SK-N-SH (cell line): ENCODE results near the gene RGL1. TPM values are rescaled to one million over a fixed set of nuclear protein-coding genes. Genes with fewer than 3 reads are reported as not detected.

Source experiments
- CTCF ChIA-PET: fragments of 300-600, 350-600 bp; formaldehyde crosslinking; extraction: SDS; loops from one replicate; lab custom pipeline; 2021; lab: Yijun Ruan, JAX
- POLR2A ChIA-PET: fragments of 350-600 bp; sonication (Branson Sonifier 250); formaldehyde crosslinking; extraction: SDS; loops from one replicate; lab custom pipeline; 2020; ENCODE audit warnings: antibody characterized with exemption, inconsistent platforms; lab: Yijun Ruan, JAX
- DNase-seq: peaks from one replicate; pipeline ENCODE4 v3.0.0; 2012
- H2AFZ ChIP-seq: fragments of 200-600 bp; sonication (generic); 2 replicates; pipeline ENCODE4 v1.8.1; 2016; ENCODE audit warnings: antibody characterized with exemption, mild to moderate bottlenecking, low read depth
- H3F3A ChIP-seq: fragments of 200-600 bp; sonication (generic); replicated peaks from 2 replicates; pipeline ENCODE3; 2016; ENCODE audit warnings: antibody characterized with exemption, mild to moderate bottlenecking; ENCODE audit not compliant: insufficient read depth
- H3K27ac ChIP-seq, 2 experiments: fragments of 200-500 bp in 1 of 2; fragments of 200-600 bp in 1 of 2; sonication (Bioruptor generic) in 1 of 2; sonication (generic), shearing (Covaris generic) in 1 of 2; 2 replicates each; pipeline versions ENCODE4 v1.5.1 to v1.6.1; 2014 to 2016; ENCODE audit warnings: low read depth in 2 of 2, inconsistent platforms in 1 of 2, low read length in 1 of 2, mild to moderate bottlenecking in 1 of 2, mixed read lengths in 1 of 2
- H3K27me3 ChIP-seq: fragments of 200-600 bp; sonication (generic), shearing (Covaris generic); 2 replicates; pipeline ENCODE4 v1.6.1; 2016; ENCODE audit warnings: mixed run types; ENCODE audit not compliant: insufficient read depth
- H3K36me3 ChIP-seq, 2 experiments: fragments of 200-500 bp in 1 of 2; fragments of 200-600 bp in 1 of 2; sonication (Bioruptor generic) in 1 of 2; sonication (generic) in 1 of 2; replicated peaks in 1 of 2; 2 replicates each; pipeline versions ENCODE3 to v1.5.1; 2014 to 2016; ENCODE audit warnings: low read length in 1 of 2, mild to moderate bottlenecking in 1 of 2; ENCODE audit not compliant: insufficient read depth in 2 of 2, control insufficient read depth in 1 of 2
- H3K4me1 ChIP-seq, 2 experiments: fragments of 200-500 bp in 1 of 2; fragments of 200-600 bp in 1 of 2; sonication (Bioruptor generic) in 1 of 2; sonication (generic), shearing (Covaris generic) in 1 of 2; 2 replicates each; pipeline versions ENCODE4 v1.5.1 to v1.6.1; 2014 to 2016; ENCODE audit warnings: low read depth in 1 of 2, low read length in 1 of 2, mixed run types in 1 of 2; ENCODE audit not compliant: insufficient read depth in 2 of 2, control insufficient read depth in 1 of 2
- H3K4me2 ChIP-seq: fragments of 200-600 bp; sonication (generic), shearing (Covaris generic); 2 replicates; pipeline ENCODE4 v1.6.1; 2017; ENCODE audit warnings: mixed run types
- H3K4me3 ChIP-seq, 2 experiments: fragments of 200-500 bp in 1 of 2; fragments of 200-600 bp in 1 of 2; sonication (Bioruptor generic) in 1 of 2; sonication (generic), shearing (Covaris generic) in 1 of 2; 2 replicates each; pipeline versions ENCODE4 v1.5.1 to v1.8.1; 2014 to 2016; ENCODE audit warnings: low read depth in 2 of 2, inconsistent platforms in 1 of 2, low read length in 1 of 2, mild to moderate bottlenecking in 1 of 2, mixed read lengths in 1 of 2, moderate library complexity in 1 of 2
- H3K79me2 ChIP-seq: fragments of 200-600 bp; sonication (generic); 2 replicates; pipeline ENCODE4 v1.8.1; 2017; ENCODE audit warnings: mild to moderate bottlenecking; ENCODE audit not compliant: insufficient read depth
- H3K9ac ChIP-seq: fragments of 200-600 bp; sonication (generic); 2 replicates; pipeline ENCODE4 v1.6.1; 2017; ENCODE audit warnings: mixed run types
- H3K9me2 ChIP-seq: fragments of 200-600 bp; sonication (generic); 2 replicates; pipeline ENCODE4 v1.6.1; 2017; ENCODE audit warnings: mixed run types
- H3K9me3 ChIP-seq: fragments of 200-600 bp; sonication (generic); 2 replicates; pipeline ENCODE4 v1.6.1; 2017; ENCODE audit warnings: mixed run types, mild to moderate bottlenecking, moderate library complexity
- H4K20me1 ChIP-seq: fragments of 200-600 bp; sonication (generic); 2 replicates; pipeline ENCODE4 v1.6.1; 2017; ENCODE audit warnings: mild to moderate bottlenecking, mixed run types; ENCODE audit not compliant: insufficient read depth
- CHD2 ChIP-seq: fragments of 150-350 bp; IDR thresholded peaks from 2 replicates; pipeline ENCODE4 v1.6.1; 2018; ENCODE audit warnings: low read length; ENCODE audit not compliant: partially characterized antibody
- ELF1 ChIP-seq: IDR thresholded peaks from 2 replicates; pipeline ENCODE4 v1.4.0; 2012
- EZH2phosphoT487 ChIP-seq: fragments of 200-600 bp; sonication (generic); IDR thresholded peaks from 2 replicates; pipeline ENCODE4 v1.6.1; 2017; ENCODE audit warnings: low read depth, mixed run types, mild to moderate bottlenecking, antibody characterized with exemption, moderate library complexity, borderline replicate concordance
- FOSL2 ChIP-seq: IDR thresholded peaks from 2 replicates; pipeline ENCODE4 v1.4.0; 2012; ENCODE audit warnings: low read depth, mild to moderate bottlenecking, moderate library complexity, borderline replicate concordance
- FOXJ3 ChIP-seq: sonication (generic); formaldehyde crosslinking; IDR thresholded peaks from 2 replicates; pipeline ENCODE4 v1.5.1; 2020; ENCODE audit warnings: mild to moderate bottlenecking, missing genetic modification reagents
- GABPA ChIP-seq: IDR thresholded peaks from 2 replicates; pipeline ENCODE4 v1.4.0; 2012; ENCODE audit warnings: low read depth, mild to moderate bottlenecking
- GATA2 ChIP-seq: sonication (generic); formaldehyde crosslinking; IDR thresholded peaks from 2 replicates; pipeline ENCODE4 v1.5.0; 2020; ENCODE audit warnings: mild to moderate bottlenecking, missing genetic modification reagents
- JUND ChIP-seq: IDR thresholded peaks from 2 replicates; pipeline ENCODE4 v1.4.0; 2012
- MAX ChIP-seq: IDR thresholded peaks from 2 replicates; pipeline ENCODE4 v1.4.0; 2012; ENCODE audit warnings: low read depth
- MEF2A ChIP-seq: IDR thresholded peaks from 2 replicates; pipeline ENCODE4 v1.4.0; 2012; ENCODE audit warnings: low read depth, borderline replicate concordance
- MXI1 ChIP-seq: IDR thresholded peaks from 2 replicates; pipeline ENCODE4 v1.6.1; 2012; ENCODE audit warnings: mild to moderate bottlenecking, low read depth, low read length, improper control_type of control experiment
- RAD21 ChIP-seq: IDR thresholded peaks from 2 replicates; pipeline ENCODE4 v1.6.1; 2012; ENCODE audit warnings: mild to moderate bottlenecking, low read length
- RCOR1 ChIP-seq: fragments of 150-350 bp; IDR thresholded peaks from 2 replicates; pipeline ENCODE4 v1.6.1; 2017; ENCODE audit warnings: antibody characterized with exemption, low read length
- RXRA ChIP-seq: IDR thresholded peaks from 2 replicates; pipeline ENCODE4 v1.4.0; 2012; ENCODE audit warnings: low read depth, mild to moderate bottlenecking, borderline replicate concordance
- SMC3 ChIP-seq: IDR thresholded peaks from 2 replicates; pipeline ENCODE4 v1.6.1; 2012; ENCODE audit warnings: low read depth, low read length, improper control_type of control experiment
- TAF1 ChIP-seq: IDR thresholded peaks from 2 replicates; pipeline ENCODE4 v1.6.1; 2012; ENCODE audit warnings: low read depth, mild to moderate bottlenecking, low read length, moderate library complexity, borderline replicate concordance
- TCF12 ChIP-seq: IDR thresholded peaks from 2 replicates; pipeline ENCODE4 v1.4.0; 2012
- YY1 ChIP-seq: IDR thresholded peaks from 2 replicates; pipeline ENCODE4 v1.4.0; 2012; ENCODE audit warnings: low read depth, mild to moderate bottlenecking
- WGBS: methylation state at CpG from one replicate; pipeline ENCODE4 v1.1.6; 2017; ENCODE audit warnings: low lambda C conversion rate; 5-methylcytosine and 5-hydroxymethylcytosine counted together
- polyA plus RNA-seq, 3 experiments: library from polyadenylated mRNA; depleted of rRNA; stranded (reverse); fragments of >200 nt; gene quantifications; 2 replicates each; pipeline ENCODE4 v1.2.3, GENCODE V29; 2012
- TF ChIP-seq, protein P1 (sequence below): fragments of 150-350 bp; IDR thresholded peaks from 2 replicates; pipeline ENCODE4 v1.6.1; 2016; ENCODE audit warnings: mild to moderate bottlenecking, low read depth, low read length
- TF ChIP-seq, protein P2 (sequence below): IDR thresholded peaks from 2 replicates; pipeline ENCODE4; 2012
- TF ChIP-seq, protein P3 (sequence below): fragments of 150-350 bp; IDR thresholded peaks from 2 replicates; pipeline ENCODE4 v1.6.1; 2017; ENCODE audit warnings: antibody characterized with exemption, low read length, low read depth, borderline replicate concordance
- TF ChIP-seq, protein P4 (sequence below): IDR thresholded peaks from 2 replicates; pipeline ENCODE4 v1.6.1; 2012; ENCODE audit warnings: mild to moderate bottlenecking, low read depth, low read length, moderate library complexity

RGL1 gene
- polyA plus RNA-seq, 1 of the 3 experiments (the other 2 are of a cell fraction), result 8.3 TPM

GRCh38 chr1:183918589-183918988 lies 113.7 kb downstream of the RGL1 start:
- no peak for DNase-seq
- H3K4me1 ChIP-seq, result peaks cover 15 to 26% of the 10 kb centered on the region in 2 experiments
- over 99% methylated on average over 6 of the region's 6 CpGs for WGBS
- H3K4me3 ChIP-seq, result no peak overlapping the region
- TF ChIP-seq TCF12 (no peak), TAF1 (no peak), FOXJ3 (CRISPR knock-in tag) (no peak), RAD21 (no peak), EZH2phosphoT487 (no peak), YY1 (no peak), GATA2 (CRISPR knock-in tag) (no peak), FOSL2 (no peak), MEF2A (no peak), GABPA (no peak), SMC3 (no peak), CHD2 (no peak)
- TF ChIP-seq, protein P1, sequence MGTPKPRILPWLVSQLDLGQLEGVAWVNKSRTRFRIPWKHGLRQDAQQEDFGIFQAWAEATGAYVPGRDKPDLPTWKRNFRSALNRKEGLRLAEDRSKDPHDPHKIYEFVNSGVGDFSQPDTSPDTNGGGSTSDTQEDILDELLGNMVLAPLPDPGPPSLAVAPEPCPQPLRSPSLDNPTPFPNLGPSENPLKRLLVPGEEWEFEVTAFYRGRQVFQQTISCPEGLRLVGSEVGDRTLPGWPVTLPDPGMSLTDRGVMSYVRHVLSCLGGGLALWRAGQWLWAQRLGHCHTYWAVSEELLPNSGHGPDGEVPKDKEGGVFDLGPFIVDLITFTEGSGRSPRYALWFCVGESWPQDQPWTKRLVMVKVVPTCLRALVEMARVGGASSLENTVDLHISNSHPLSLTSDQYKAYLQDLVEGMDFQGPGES, result no peak
- H3K9me2 ChIP-seq, result no peaks in the 10 kb centered on the region
- H2AFZ ChIP-seq, result no peak overlapping the region
- H3K9ac ChIP-seq, result no peak overlapping the region
- no peaks in the 10 kb centered on the region for H3K27me3 ChIP-seq
- ChIA-PET POLR2A (no interaction called here), CTCF (interaction anchor here (4.3 kb wide), 1 partner anchor 264 kb away, joined by 39 read pairs; the partner anchor contains the start of gene APOBEC4)
- H3K9me3 ChIP-seq, result no peaks in the 10 kb centered on the region
- H3F3A ChIP-seq, result peaks cover 5% of the 10 kb centered on the region
- H3K36me3 ChIP-seq, result peaks cover 27 to 87% of the 10 kb centered on the region in 2 experiments
- H3K79me2 ChIP-seq, result no peaks in the 10 kb centered on the region
- H4K20me1 ChIP-seq, result no peaks in the 10 kb centered on the region
- H3K27ac ChIP-seq, result no peak overlapping the region
- H3K4me2 ChIP-seq, result no peak overlapping the region

GRCh38 chr1:183920651-183921050 lies 115.7 kb downstream of the RGL1 start:
- Histone ChIP-seq H3K27me3 (no peaks in the 10 kb centered on the region), H3K27ac (no peak overlapping the region), H3F3A (peaks cover 5% of the 10 kb centered on the region), H3K9me2 (no peaks in the 10 kb centered on the region), H3K4me2 (no peak overlapping the region), H3K36me3 (peaks cover 30 to 75% of the 10 kb centered on the region in 2 experiments), H3K4me3 (no peak overlapping the region), H3K9ac (no peak overlapping the region), H2AFZ (no peak overlapping the region), H3K9me3 (no peaks in the 10 kb centered on the region), H4K20me1 (no peaks in the 10 kb centered on the region), H3K79me2 (no peaks in the 10 kb centered on the region), H3K4me1 (peaks cover 5 to 8% of the 10 kb centered on the region in 2 experiments)
- DNase-seq, result no peak
- ChIA-PET CTCF (interaction anchor here (1.0 to 4.3 kb wide), 4 partner anchors 23 to 743 kb away, joined by 3 to 39 read pairs (median 6); partner anchors contain the start of gene APOBEC4), POLR2A (no interaction called here)
- TF ChIP-seq MAX (no peak), RCOR1 (no peak), YY1 (no peak), JUND (no peak), FOXJ3 (CRISPR knock-in tag) (no peak), TCF12 (no peak), RAD21 (no peak), EZH2phosphoT487 (no peak), SMC3 (no peak), MXI1 (no peak), RXRA (no peak), ELF1 (no peak), GATA2 (CRISPR knock-in tag) (no peak), CHD2 (no peak)
- TF ChIP-seq, protein P2, sequence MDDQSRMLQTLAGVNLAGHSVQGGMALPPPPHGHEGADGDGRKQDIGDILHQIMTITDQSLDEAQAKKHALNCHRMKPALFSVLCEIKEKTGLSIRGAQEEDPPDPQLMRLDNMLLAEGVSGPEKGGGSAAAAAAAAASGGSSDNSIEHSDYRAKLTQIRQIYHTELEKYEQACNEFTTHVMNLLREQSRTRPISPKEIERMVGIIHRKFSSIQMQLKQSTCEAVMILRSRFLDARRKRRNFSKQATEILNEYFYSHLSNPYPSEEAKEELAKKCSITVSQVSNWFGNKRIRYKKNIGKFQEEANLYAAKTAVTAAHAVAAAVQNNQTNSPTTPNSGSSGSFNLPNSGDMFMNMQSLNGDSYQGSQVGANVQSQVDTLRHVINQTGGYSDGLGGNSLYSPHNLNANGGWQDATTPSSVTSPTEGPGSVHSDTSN, result no peak
- TF ChIP-seq, protein P3, sequence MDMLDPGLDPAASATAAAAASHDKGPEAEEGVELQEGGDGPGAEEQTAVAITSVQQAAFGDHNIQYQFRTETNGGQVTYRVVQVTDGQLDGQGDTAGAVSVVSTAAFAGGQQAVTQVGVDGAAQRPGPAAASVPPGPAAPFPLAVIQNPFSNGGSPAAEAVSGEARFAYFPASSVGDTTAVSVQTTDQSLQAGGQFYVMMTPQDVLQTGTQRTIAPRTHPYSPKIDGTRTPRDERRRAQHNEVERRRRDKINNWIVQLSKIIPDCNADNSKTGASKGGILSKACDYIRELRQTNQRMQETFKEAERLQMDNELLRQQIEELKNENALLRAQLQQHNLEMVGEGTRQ, result no peak
- TF ChIP-seq, protein P4, sequence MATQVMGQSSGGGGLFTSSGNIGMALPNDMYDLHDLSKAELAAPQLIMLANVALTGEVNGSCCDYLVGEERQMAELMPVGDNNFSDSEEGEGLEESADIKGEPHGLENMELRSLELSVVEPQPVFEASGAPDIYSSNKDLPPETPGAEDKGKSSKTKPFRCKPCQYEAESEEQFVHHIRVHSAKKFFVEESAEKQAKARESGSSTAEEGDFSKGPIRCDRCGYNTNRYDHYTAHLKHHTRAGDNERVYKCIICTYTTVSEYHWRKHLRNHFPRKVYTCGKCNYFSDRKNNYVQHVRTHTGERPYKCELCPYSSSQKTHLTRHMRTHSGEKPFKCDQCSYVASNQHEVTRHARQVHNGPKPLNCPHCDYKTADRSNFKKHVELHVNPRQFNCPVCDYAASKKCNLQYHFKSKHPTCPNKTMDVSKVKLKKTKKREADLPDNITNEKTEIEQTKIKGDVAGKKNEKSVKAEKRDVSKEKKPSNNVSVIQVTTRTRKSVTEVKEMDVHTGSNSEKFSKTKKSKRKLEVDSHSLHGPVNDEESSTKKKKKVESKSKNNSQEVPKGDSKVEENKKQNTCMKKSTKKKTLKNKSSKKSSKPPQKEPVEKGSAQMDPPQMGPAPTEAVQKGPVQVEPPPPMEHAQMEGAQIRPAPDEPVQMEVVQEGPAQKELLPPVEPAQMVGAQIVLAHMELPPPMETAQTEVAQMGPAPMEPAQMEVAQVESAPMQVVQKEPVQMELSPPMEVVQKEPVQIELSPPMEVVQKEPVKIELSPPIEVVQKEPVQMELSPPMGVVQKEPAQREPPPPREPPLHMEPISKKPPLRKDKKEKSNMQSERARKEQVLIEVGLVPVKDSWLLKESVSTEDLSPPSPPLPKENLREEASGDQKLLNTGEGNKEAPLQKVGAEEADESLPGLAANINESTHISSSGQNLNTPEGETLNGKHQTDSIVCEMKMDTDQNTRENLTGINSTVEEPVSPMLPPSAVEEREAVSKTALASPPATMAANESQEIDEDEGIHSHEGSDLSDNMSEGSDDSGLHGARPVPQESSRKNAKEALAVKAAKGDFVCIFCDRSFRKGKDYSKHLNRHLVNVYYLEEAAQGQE, result no peak
- 74% methylated on average over 3 of the region's 3 CpGs for WGBS
